Activated T-cell treated with anti-CD3 and anti-CD28 coated beads for 1 hour (primary cell): ENCODE results near the gene TEPSIN.

Experiments used
- DNase-seq: peaks from one replicate; pipeline ENCODE4 v3.0.0-alpha.2; 2020; ENCODE audit warnings: low read depth

Gene TEPSIN

GRCh38 chr17:81219476-81220180 lies 19.2 kb downstream of the TEPSIN start:
- DNase-seq: no peak

GRCh38 chr17:81218991-81219390 lies 19.9 kb downstream of the TEPSIN start:
- DNase-seq: no peak

- no peak for DNase-seq
These were observed 20.4 kb downstream of the TEPSIN start for GRCh38 chr17:81218459-81218858.

- DNase-seq: no peak
These were observed 21.4 kb downstream of the TEPSIN start for GRCh38 chr17:81217491-81217890.

DNA sequence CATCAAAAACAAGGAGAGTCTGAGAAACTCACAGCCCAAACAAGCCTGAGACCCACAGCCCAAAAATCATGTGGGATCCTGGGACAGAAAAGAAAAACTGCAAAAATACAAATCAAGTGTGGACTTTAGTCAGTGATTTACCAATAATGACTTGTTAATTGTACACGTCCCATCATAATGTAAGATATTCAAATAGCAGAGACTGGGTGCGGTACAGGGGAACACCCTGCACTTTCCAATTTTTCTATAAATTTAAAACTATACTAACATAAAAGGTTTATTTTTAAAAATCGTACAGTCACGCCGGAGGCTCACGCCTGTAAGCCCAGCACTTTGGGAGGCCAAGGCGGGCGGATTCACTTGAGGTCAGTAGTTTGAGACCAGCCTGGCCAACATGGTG lies 24.9 kb downstream of the TEPSIN start:
- no peak for DNase-seq

GRCh38 chr17:81212365-81212764 lies 26.5 kb downstream of the TEPSIN start:
- DNase-seq: no peak

- DNase-seq: no peak
These were observed 28.0 kb downstream of the TEPSIN start for GRCh38 chr17:81210868-81211267.

DNA sequence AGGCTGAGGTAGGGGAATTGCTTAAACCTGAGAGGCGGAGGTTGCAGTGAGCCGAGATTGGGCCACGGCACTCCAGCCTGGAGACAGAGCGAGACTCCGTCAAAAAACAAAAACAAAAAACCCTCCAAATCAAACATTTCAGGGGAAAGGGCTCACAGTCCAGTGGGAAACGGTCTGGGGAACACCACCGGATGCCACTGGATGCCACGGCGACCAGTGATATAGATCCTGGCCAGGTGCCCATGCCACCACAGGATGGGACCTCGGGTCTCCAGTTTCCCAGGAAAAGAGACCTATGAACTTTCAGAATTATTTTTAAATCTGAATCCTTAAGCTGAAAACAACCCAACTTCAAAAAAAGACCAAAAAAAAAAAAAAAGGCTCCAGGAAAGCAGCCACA lies 28.4 kb downstream of the TEPSIN start:
- no peak for DNase-seq

DNA sequence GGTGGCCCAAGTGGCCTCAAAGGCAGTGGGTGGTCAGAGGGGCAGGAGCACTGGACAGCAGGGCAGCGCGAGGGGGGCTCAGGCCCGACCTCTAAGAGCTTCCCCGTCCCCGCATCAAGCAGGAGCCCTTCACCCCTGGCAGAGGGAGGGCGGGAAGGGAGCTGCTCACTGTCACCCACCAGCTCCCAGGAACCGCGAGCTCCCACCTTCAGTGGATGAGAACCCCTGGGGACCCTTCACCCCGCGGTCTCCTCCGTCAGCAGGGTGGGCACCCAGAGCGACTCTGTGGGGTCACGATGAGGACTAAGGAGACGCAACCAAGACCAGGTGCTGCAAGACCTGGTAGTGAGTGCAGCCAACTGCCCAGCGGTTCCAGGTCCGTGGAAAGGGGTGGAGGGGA lies 29.7 kb downstream of the TEPSIN start:
- no peak for DNase-seq

DNA sequence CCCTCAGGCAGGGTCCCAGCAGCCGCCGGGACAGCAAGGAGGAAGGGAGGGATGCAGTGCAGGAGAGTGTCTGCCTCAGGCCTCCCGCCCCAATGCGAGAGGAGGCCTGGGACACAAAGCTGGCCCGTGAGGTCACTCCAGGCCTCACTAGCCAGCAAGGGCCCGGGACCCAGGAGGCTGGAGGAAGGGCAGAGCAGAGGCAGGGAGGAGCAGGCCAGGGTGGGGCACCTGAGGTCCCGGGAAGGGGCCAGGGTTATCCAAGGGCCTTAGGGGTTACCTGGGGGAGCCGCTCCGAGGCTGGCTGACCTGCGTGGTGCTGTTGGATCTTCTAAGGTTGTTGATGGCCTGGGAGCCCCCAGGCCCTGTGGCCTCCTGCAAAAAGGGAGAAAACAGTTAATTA lies 30.2 kb downstream of the TEPSIN start:
- DNase-seq: no peak

DNA sequence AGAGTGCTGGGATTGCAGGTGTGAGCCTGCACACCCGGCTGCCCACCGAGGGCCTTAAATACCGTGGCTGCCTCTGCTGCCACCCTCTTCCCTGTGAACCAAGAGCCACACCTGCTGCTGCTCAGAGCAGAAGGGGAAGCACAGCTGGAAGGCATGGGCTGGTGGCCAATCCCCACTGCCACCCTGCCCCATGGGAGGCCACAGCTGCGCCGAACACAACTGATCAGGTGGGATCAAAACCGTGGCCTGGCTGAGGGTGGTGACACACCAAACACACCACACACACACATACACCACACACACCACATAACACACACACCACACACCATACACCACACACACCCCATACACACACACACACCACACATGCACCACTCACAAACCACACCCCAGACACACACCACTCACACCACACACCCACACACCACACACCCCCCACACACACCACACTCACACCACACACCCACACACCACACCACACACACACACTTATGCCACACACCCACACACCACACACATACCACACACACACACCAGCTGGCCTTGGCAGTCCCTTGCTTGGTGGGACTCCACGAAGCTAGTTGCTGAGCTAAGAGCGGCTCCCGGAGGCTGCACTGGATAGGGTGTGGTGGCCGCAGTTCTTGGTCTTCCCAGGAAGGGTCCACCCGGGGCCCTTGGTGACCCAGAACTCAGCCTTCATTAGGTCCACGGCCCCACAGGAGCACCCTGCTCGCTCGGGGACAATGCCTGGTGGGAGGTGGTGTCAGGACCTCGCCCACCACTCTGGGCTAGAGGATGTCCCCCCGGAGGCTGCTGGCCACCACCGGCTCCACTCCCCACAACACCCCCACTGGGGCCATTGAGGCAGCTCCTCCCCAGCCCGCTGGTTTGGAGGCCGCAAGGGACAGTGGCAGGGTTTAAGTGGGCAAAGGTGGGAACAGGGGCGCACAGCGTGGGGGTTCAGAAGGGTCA lies 31.0 kb downstream of the TEPSIN start:
- DNase-seq: no peak

GRCh38 chr17:81206657-81207056 lies 32.2 kb downstream of the TEPSIN start:
- DNase-seq: no peak

GRCh38 chr17:81206166-81206565 lies 32.7 kb downstream of the TEPSIN start:
- no peak for DNase-seq

- DNase-seq: no peak
These were observed 34.3 kb downstream of the TEPSIN start for GRCh38 chr17:81204578-81204977.

- no peak for DNase-seq
These were observed 35.7 kb downstream of the TEPSIN start for GRCh38 chr17:81203136-81203535.

DNA sequence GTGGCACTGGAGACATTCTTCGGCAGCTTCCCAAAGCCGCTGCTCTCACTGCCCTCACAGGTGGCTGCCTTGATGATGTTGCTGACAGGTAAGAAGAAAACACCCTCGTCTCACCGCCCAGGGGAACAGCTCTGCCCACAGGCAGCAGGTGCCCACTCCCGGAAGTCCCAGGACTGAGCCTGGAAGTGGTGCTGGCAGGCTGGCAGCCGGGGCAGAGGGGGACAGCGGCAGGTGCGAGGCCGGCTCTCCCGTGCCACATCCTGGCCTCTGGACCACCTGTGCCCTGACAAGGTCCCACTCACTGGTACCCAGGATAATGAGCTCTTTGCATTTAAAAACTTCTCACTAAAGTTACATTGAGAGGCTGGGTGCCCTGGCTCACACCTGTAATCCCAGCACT lies 36.5 kb downstream of the TEPSIN start:
- no peak for DNase-seq

GRCh38 chr17:81200695-81201580 lies 37.9 kb downstream of the TEPSIN start:
- DNase-seq: no peak

DNA sequence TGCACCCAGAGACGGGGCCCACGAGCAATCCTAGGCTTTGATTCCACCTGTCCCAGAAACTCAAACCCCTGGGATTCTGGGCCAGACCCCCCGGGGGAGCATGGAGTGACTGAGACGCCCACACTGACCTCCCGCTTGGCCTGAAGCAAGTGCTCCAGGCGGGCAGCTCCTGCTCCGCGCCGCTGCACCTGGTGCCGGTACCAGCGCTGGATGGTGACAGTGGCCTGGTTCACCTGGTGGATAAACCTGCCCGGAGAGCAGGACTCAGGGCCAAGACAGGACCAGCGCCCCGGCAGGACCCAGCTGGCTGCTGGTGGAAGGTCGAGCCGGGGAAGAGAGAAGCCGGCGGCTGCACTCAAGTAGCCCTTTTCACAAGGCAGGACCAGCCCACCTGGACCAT lies 38.7 kb downstream of the TEPSIN start:
- no peak for DNase-seq

DNA sequence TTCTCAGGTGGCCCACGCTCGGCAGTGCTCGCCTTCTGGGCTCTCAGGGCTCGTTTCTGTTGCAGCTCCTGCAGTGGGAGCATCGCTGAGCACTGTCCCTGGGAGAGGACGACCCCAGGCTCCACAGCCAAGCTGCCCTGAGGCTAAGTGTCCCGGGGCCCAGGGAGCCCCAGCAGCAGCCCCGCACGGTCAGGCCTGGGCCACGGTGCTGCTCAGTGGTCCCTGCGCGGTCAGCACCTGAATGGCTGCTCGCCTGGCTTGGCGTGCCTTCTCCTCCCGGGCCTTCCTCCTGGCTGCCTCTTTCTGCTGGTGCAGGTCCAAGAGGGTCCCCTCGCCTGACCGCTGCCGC lies 39.4 kb downstream of the TEPSIN start:
- DNase-seq: no peak

- DNase-seq: no peak
These were observed 39.9 kb downstream of the TEPSIN start for GRCh38 chr17:81198826-81199481.

- no peak for DNase-seq
These were observed 40.9 kb downstream of the TEPSIN start for GRCh38 chr17:81197831-81198490.
